ENCODE data around the gene RMC1.

The RMC1 gene

DNA sequence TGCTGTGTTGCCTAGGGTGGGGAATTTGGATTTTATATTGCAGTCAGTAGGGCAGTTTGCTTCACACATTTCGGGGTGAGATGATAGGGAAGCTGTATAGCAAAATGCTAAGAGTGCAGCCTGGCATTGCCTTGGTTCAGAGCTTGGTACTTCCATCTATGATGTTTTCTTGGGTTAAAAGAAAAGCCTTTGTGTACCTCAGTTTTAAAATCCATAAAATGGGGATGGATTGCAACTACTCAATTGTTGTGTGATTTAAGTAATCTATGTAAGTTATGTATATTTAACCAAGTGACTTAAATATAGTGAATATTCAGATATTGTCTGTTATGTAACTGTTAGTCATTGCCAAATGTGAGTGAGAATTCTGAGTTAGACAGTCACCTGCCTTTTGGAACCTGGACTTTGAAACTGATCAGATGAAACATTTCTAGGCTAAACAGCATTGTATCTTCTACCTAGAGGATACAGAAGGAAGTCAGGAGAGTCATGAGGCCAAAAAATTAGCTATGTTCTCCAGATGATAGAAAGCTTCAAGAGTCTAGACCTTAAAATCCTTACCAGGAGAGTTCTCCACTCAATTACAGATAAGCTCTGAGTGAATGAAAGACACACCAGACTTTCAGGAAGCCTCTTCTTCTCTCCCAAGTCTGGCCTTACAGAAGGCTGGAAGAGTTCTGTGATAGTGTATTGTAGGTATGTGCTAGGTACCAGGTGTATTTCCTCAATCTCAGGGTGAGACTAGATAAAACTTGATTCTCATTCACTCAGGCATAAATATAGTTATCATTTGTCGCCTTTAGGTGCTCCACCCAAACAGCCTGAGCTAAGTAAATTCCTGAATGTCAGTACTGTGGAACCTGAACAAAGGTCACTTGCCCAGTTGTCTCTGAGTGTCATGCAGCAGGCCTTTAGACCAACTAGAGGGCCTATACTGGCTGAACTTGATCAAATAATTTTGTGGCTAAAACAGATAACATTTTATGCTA is 42.7 kb upstream of the RMC1 start:
- DNase-seq: no peak
- no peak for TF ChIP-seq CTCF (IDR thresholded peaks at IDR 0.05)
- H3K27me3 ChIP-seq: no peaks in the 10 kb centered on the region
- no peak overlapping the region for H3K4me3 ChIP-seq
- no peaks in the 10 kb centered on the region for H3K9me3 ChIP-seq
- intact Hi-C loops (cut with DNase I; ENCODE audit: low total_unique reads): no loop called here
- H3K36me3 ChIP-seq: peaks cover 32 to 38% (median 35%) of the 10 kb centered on the region in 3 donors
- no peak overlapping the region for H3K27ac ChIP-seq
- peaks cover 0 to 59% (median 30%) of the 10 kb centered on the region in 4 donors for H3K4me1 ChIP-seq

GRCh38 chr18:23462876-23463275 is 40.4 kb upstream of the RMC1 start:
- Histone ChIP-seq H3K9me3 (no peaks in the 10 kb centered on the region), H3K4me3 (no peak overlapping the region), H3K36me3 (peaks cover 52 to 57% (median 57%) of the 10 kb centered on the region in 3 donors), H3K27ac (no peak overlapping the region), H3K27me3 (no peaks in the 10 kb centered on the region), H3K4me1 (peaks cover 0 to 36% (median 17%) of the 10 kb centered on the region in 4 donors)
- DNase-seq: no peak
- intact Hi-C loops (cut with DNase I; ENCODE audit: low total_unique reads): no loop called here
- no peak for TF ChIP-seq CTCF (IDR thresholded peaks at IDR 0.05)

DNA sequence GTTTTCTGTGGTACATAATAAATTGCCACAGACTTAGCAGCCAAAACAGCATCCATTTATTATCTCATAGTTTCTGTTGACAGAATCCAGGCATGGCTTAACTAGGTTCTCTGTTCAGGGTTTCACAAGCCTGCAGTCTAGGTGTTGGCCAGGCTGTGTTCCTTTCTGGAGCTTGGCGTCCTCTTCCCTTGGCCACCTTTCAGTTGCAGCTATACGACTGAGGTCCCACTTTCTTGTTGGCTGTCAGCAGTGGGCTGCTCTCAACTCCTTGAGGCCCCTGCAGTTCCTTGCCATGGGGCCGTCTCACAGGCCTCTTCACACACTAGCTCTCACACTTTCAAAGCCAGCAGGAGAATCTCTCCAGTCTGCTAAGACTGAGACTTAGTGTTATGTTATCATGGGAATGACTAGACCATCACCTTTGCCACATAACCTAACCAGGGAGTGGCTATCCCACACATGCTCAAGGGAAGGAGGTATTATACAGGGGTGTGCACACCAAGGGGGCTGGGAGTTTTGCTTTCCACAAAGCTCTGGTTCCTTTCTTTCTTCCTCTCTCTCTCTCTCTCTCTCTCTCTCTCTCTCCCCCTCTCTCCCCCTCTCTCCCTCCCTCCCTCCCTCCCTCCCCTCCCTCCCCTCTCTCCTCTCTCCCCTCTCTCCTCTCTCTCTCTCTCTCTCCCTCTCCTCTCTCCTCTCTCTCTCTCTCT is 34.4 kb upstream of the RMC1 start:
- H3K9me3 ChIP-seq: no peaks in the 10 kb centered on the region
- no peak for TF ChIP-seq CTCF (IDR thresholded peaks at IDR 0.05)
- H3K4me1 ChIP-seq: no peaks in the 10 kb centered on the region
- intact Hi-C loops (cut with DNase I; ENCODE audit: low total_unique reads): no loop called here
- no peaks in the 10 kb centered on the region for H3K27me3 ChIP-seq
- no peak overlapping the region for H3K4me3 ChIP-seq
- DNase-seq: no peak
- peaks cover 91 to 98% (median 95%) of the 10 kb centered on the region in 3 donors for H3K36me3 ChIP-seq
- H3K27ac ChIP-seq: no peak overlapping the region

- Histone ChIP-seq H3K4me1 (no peaks in the 10 kb centered on the region), H3K27me3 (no peaks in the 10 kb centered on the region), H3K27ac (no peak overlapping the region), H3K4me3 (no peak overlapping the region), H3K36me3 (peaks cover 90 to 99% (median 95%) of the 10 kb centered on the region in 3 donors), H3K9me3 (no peaks in the 10 kb centered on the region)
- no peak for TF ChIP-seq CTCF (IDR thresholded peaks at IDR 0.05)
- DNase-seq: no peak
- intact Hi-C loops (cut with DNase I; ENCODE audit: low total_unique reads): no loop called here
Measured at GRCh38 chr18:23470620-23471387, 32.5 kb upstream of the RMC1 start.

- TF ChIP-seq CTCF (IDR thresholded peaks at IDR 0.05): no peak
- Histone ChIP-seq H3K9me3 (no peaks in the 10 kb centered on the region), H3K4me1 (no peaks in the 10 kb centered on the region), H3K4me3 (no peak overlapping the region), H3K36me3 (peaks cover 94 to 99% (median 95%) of the 10 kb centered on the region in 3 donors), H3K27me3 (no peaks in the 10 kb centered on the region), H3K27ac (no peak overlapping the region)
- intact Hi-C loops (cut with DNase I; ENCODE audit: low total_unique reads): no loop called here
- no peak for DNase-seq
Measured at GRCh38 chr18:23471486-23471885, 31.8 kb upstream of the RMC1 start.

Measured in tibial artery (tissue), 4 donors.